PFSK-1 (cell line): ENCODE measurements around the gene CYB561D1.
A peak's percentile ranks its signal among the peaks of the same experiment; 100 is the strongest.

ENCODE experiments used
- FOXP2 ChIP-seq: optimal IDR thresholded peaks from 2 replicates; pipeline ENCODE3; 2011; ENCODE audit warnings: borderline replicate concordance, control low read depth, inconsistent platforms; ENCODE audit not compliant: insufficient read depth; ENCODE audit errors: extremely low read length, extremely low read depth
- POLR2AphosphoS5 ChIP-seq: IDR thresholded peaks from 2 replicates; pipeline ENCODE4 v1.6.1; 2012; ENCODE audit warnings: low read depth, mild to moderate bottlenecking, control low read depth, low read length, moderate library complexity
- SIN3A ChIP-seq: IDR thresholded peaks from 2 replicates; pipeline ENCODE4 v1.6.1; 2012; ENCODE audit warnings: mild to moderate bottlenecking, low read length, moderate library complexity, borderline replicate concordance; ENCODE audit not compliant: insufficient read depth
- TAF1 ChIP-seq: IDR thresholded peaks from 2 replicates; pipeline ENCODE4 v1.6.1; 2012; ENCODE audit warnings: low read length, control low read depth, borderline replicate concordance; ENCODE audit not compliant: insufficient read depth
- TF ChIP-seq, protein P1 (sequence below), 2 experiments: IDR thresholded peaks; 2 replicates each; pipeline versions ENCODE4 v1.6.1 to v1.8.0; 2011 to 2012; ENCODE audit warnings: low read depth in 2 of 2, low read length in 2 of 2, control low read depth in 1 of 2, inconsistent platforms in 1 of 2, mild to moderate bottlenecking in 1 of 2, moderate library complexity in 1 of 2; ENCODE audit not compliant: insufficient read depth in 1 of 2

CYB561D1 gene

GRCh38 chr1:109475261-109475660 lies 18.6 kb upstream of the CYB561D1 start:
- no peak for TF ChIP-seq TAF1
- no peak for TF ChIP-seq SIN3A
- TF ChIP-seq FOXP2: no peak
- TF ChIP-seq, protein P1, sequence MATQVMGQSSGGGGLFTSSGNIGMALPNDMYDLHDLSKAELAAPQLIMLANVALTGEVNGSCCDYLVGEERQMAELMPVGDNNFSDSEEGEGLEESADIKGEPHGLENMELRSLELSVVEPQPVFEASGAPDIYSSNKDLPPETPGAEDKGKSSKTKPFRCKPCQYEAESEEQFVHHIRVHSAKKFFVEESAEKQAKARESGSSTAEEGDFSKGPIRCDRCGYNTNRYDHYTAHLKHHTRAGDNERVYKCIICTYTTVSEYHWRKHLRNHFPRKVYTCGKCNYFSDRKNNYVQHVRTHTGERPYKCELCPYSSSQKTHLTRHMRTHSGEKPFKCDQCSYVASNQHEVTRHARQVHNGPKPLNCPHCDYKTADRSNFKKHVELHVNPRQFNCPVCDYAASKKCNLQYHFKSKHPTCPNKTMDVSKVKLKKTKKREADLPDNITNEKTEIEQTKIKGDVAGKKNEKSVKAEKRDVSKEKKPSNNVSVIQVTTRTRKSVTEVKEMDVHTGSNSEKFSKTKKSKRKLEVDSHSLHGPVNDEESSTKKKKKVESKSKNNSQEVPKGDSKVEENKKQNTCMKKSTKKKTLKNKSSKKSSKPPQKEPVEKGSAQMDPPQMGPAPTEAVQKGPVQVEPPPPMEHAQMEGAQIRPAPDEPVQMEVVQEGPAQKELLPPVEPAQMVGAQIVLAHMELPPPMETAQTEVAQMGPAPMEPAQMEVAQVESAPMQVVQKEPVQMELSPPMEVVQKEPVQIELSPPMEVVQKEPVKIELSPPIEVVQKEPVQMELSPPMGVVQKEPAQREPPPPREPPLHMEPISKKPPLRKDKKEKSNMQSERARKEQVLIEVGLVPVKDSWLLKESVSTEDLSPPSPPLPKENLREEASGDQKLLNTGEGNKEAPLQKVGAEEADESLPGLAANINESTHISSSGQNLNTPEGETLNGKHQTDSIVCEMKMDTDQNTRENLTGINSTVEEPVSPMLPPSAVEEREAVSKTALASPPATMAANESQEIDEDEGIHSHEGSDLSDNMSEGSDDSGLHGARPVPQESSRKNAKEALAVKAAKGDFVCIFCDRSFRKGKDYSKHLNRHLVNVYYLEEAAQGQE (IDR thresholded peaks at IDR 0.05; ENCODE audit: insufficient read depth in 1 of 2, low read depth in 2 of 2, low read length in 2 of 2): no peak
- no peak for TF ChIP-seq POLR2AphosphoS5

DNA sequence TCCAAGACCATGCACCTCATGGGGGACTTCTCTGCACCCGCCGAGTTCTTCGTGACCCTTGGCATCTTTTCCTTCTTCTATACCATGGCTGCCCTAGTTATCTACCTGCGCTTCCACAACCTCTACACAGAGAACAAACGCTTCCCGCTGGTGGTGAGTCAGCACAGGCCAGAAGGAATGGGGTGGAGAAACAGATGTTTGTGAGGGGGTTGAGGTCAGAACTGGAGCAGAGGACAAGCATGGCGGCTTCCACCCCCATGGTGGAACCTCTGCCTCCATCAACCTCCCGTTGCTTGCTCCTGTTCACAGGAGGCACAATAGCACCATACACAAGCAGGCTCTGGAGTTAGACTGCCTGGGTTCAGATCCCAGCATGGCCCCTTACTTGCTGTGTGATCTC lies 17.1 kb upstream of the CYB561D1 start:
- TF ChIP-seq POLR2AphosphoS5 (no peak), TAF1 (no peak), SIN3A (no peak), FOXP2 (no peak)
- TF ChIP-seq, protein P1 (IDR thresholded peaks at IDR 0.05; ENCODE audit: insufficient read depth in 1 of 2, low read depth in 2 of 2, low read length in 2 of 2): no peak

DNA sequence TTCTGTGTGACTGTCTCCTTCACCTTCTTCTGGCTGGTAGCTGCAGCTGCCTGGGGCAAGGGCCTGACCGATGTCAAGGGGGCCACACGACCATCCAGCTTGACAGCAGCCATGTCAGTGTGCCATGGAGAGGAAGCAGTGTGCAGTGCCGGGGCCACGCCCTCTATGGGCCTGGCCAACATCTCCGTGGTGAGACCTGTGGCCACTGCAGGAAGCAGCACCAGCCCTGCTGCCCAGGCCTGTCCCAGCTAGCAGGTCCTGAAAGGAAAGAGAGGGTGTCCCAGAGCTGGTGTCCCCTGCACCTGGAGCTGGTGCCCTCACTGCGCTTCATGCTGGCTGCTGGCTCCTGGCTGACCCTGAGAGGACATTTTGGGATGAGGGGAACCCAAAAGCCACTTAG lies 16.1 kb upstream of the CYB561D1 start:
- TF ChIP-seq TAF1 (no peak), POLR2AphosphoS5 (no peak), SIN3A (no peak), FOXP2 (no peak)
- TF ChIP-seq, protein P1 (IDR thresholded peaks at IDR 0.05; ENCODE audit: insufficient read depth in 1 of 2, low read depth in 2 of 2, low read length in 2 of 2): no peak

DNA sequence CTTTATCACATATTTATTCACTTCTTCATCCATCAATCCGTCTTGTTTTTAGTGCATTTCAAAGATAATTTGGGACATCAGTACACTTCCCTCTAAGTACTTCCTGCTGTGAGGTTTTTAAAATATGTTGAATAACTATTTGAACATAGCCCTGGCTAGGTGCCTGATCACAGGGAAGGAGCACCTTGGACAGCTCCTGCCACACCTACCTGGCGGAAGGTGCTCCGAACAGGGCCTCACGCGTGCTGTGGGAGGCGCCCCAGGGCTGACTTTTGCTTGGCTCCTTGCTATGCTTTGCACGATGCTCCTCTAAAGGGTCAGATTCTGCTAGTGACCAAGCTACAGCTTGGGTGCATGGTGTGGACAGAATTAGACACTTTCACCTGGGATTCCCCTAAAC lies 15.1 kb upstream of the CYB561D1 start:
- TF ChIP-seq SIN3A: no peak
- TF ChIP-seq, protein P1 (IDR thresholded peaks at IDR 0.05; ENCODE audit: insufficient read depth in 1 of 2, low read depth in 2 of 2, low read length in 2 of 2): peak; percentile 83 to 94
- TF ChIP-seq POLR2AphosphoS5: no peak
- no peak for TF ChIP-seq TAF1

DNA sequence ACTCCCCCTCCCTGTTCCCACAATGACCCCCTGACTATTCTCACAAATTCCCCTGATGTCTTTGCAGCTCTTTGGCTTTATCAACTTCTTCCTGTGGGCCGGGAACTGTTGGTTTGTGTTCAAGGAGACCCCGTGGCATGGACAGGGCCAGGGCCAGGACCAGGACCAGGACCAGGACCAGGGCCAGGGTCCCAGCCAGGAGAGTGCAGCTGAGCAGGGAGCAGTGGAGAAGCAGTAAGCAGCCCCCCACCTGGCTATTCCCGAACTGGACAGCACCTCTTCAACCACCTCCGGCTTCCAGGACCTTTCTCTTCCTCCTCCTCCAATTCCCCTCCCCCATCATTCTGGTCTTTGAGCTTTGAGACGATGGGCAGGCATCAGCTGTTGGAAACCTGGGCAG lies 14.6 kb upstream of the CYB561D1 start:
- TF ChIP-seq SIN3A (no peak), TAF1 (no peak), FOXP2 (no peak)
- TF ChIP-seq, protein P1 (IDR thresholded peaks at IDR 0.05; ENCODE audit: insufficient read depth in 1 of 2, low read depth in 2 of 2, low read length in 2 of 2): no peak
